ENCODE results near the gene FLT3LG.

The FLT3LG gene

GRCh38 chr19:49498475-49498874 lies 24.5 kb downstream of the FLT3LG start:
- no peak overlapping the region for H3K4me3 ChIP-seq (ENCODE audit: low read length)
- H3K9me3 ChIP-seq (ENCODE audit: control insufficient read depth, insufficient read depth, low read length) = no peaks in the 10 kb centered on the region
- H3K27me3 ChIP-seq (ENCODE audit: control insufficient read depth, insufficient read depth, low read length) = no peaks in the 10 kb centered on the region
- peaks cover 7% of the 10 kb centered on the region for H3K4me1 ChIP-seq (ENCODE audit: control insufficient read depth, insufficient read depth, low read length)
- DNase-seq (ENCODE audit: low read depth, low spot score) = no peak
- WGBS (ENCODE audit: insufficient coverage, insufficient read length) = no CpG with 5 or more reads among the region's 7 CpGs
- no peak overlapping the region for H3K27ac ChIP-seq (ENCODE audit: low read length)
- peaks cover 28% of the 10 kb centered on the region for H3K36me3 ChIP-seq (ENCODE audit: control insufficient read depth, insufficient read depth, low read length)

GRCh38 chr19:49499030-49499670 lies 25.1 kb downstream of the FLT3LG start:
- no peak overlapping the region for H3K4me3 ChIP-seq (ENCODE audit: low read length)
- no CpG with 5 or more reads among the region's 19 CpGs for WGBS (ENCODE audit: insufficient coverage, insufficient read length)
- H3K4me1 ChIP-seq (ENCODE audit: control insufficient read depth, insufficient read depth, low read length) = peaks cover 7% of the 10 kb centered on the region
- no peaks in the 10 kb centered on the region for H3K9me3 ChIP-seq (ENCODE audit: control insufficient read depth, insufficient read depth, low read length)
- no peak for DNase-seq (ENCODE audit: low read depth, low spot score)
- H3K27me3 ChIP-seq (ENCODE audit: control insufficient read depth, insufficient read depth, low read length) = no peaks in the 10 kb centered on the region
- peaks cover 28% of the 10 kb centered on the region for H3K36me3 ChIP-seq (ENCODE audit: control insufficient read depth, insufficient read depth, low read length)
- no peak overlapping the region for H3K27ac ChIP-seq (ENCODE audit: low read length)

- no CpG with 5 or more reads among the region's 14 CpGs for WGBS (ENCODE audit: insufficient coverage, insufficient read length)
- Histone ChIP-seq H3K4me1 (ENCODE audit: control insufficient read depth, insufficient read depth, low read length) (peaks cover 1% of the 10 kb centered on the region; the same call in 1 of the 2 replicates), H3K4me3 (ENCODE audit: low read length) (no peak overlapping the region), H3K27me3 (ENCODE audit: control insufficient read depth, insufficient read depth, low read length) (no peaks in the 10 kb centered on the region), H3K9me3 (ENCODE audit: control insufficient read depth, insufficient read depth, low read length) (no peaks in the 10 kb centered on the region), H3K36me3 (ENCODE audit: control insufficient read depth, insufficient read depth, low read length) (peaks cover 21% of the 10 kb centered on the region), H3K27ac (ENCODE audit: low read length) (no peak overlapping the region)
- DNase-seq (ENCODE audit: low read depth, low spot score) = no peak
Measured at GRCh38 chr19:49502866-49503581, 29.0 kb downstream of the FLT3LG start.

GRCh38 chr19:49503582-49503962 lies 29.6 kb downstream of the FLT3LG start:
- Histone ChIP-seq H3K4me1 (ENCODE audit: control insufficient read depth, insufficient read depth, low read length) (no peaks in the 10 kb centered on the region; the same call in 1 of the 2 replicates), H3K27me3 (ENCODE audit: control insufficient read depth, insufficient read depth, low read length) (no peaks in the 10 kb centered on the region), H3K27ac (ENCODE audit: low read length) (no peak overlapping the region), H3K9me3 (ENCODE audit: control insufficient read depth, insufficient read depth, low read length) (no peaks in the 10 kb centered on the region), H3K4me3 (ENCODE audit: low read length) (no peak overlapping the region), H3K36me3 (ENCODE audit: control insufficient read depth, insufficient read depth, low read length) (peaks cover 15% of the 10 kb centered on the region)
- no CpG with 5 or more reads among the region's 9 CpGs for whole genome bisulfite sequencing (ENCODE audit: insufficient coverage, insufficient read length)
- DNase-seq (ENCODE audit: low read depth, low spot score) = no peak

- no peaks in the 10 kb centered on the region for H3K36me3 ChIP-seq (ENCODE audit: control insufficient read depth, insufficient read depth, low read length)
- WGBS (ENCODE audit: insufficient coverage, insufficient read length) = no CpG with 5 or more reads among the region's 8 CpGs
- H3K4me1 ChIP-seq (ENCODE audit: control insufficient read depth, insufficient read depth, low read length) = no peaks in the 10 kb centered on the region
- H3K9me3 ChIP-seq (ENCODE audit: control insufficient read depth, insufficient read depth, low read length) = no peaks in the 10 kb centered on the region
- H3K27ac ChIP-seq (ENCODE audit: low read length) = no peak overlapping the region
- H3K27me3 ChIP-seq (ENCODE audit: control insufficient read depth, insufficient read depth, low read length) = no peaks in the 10 kb centered on the region
- DNase-seq (ENCODE audit: low read depth, low spot score) = no peak
- no peak overlapping the region for H3K4me3 ChIP-seq (ENCODE audit: low read length)
Measured at GRCh38 chr19:49506575-49507105, 32.6 kb downstream of the FLT3LG start.

GRCh38 chr19:49507803-49508494 lies 33.9 kb downstream of the FLT3LG start:
- DNase-seq (ENCODE audit: low read depth, low spot score) = no peak
- Histone ChIP-seq H3K4me3 (ENCODE audit: low read length) (no peak overlapping the region), H3K4me1 (ENCODE audit: control insufficient read depth, insufficient read depth, low read length) (0 out of 2 replicates have a peak, but pooled peaks cover 2% of the 10 kb centered on the region), H3K36me3 (ENCODE audit: control insufficient read depth, insufficient read depth, low read length) (no peaks in the 10 kb centered on the region), H3K27ac (ENCODE audit: low read length) (no peak overlapping the region), H3K27me3 (ENCODE audit: control insufficient read depth, insufficient read depth, low read length) (no peaks in the 10 kb centered on the region), H3K9me3 (ENCODE audit: control insufficient read depth, insufficient read depth, low read length) (no peaks in the 10 kb centered on the region)
- WGBS (ENCODE audit: insufficient coverage, insufficient read length) = no CpG with 5 or more reads among the region's 12 CpGs

- Histone ChIP-seq H3K36me3 (ENCODE audit: control insufficient read depth, insufficient read depth, low read length) (no peaks in the 10 kb centered on the region), H3K4me1 (ENCODE audit: control insufficient read depth, insufficient read depth, low read length) (peaks cover 4% of the 10 kb centered on the region; the same call in 1 of the 2 replicates), H3K27ac (ENCODE audit: low read length) (no peak overlapping the region), H3K4me3 (ENCODE audit: low read length) (peak overlapping the region; percentile 73), H3K9me3 (ENCODE audit: control insufficient read depth, insufficient read depth, low read length) (no peaks in the 10 kb centered on the region), H3K27me3 (ENCODE audit: control insufficient read depth, insufficient read depth, low read length) (no peaks in the 10 kb centered on the region)
- no CpG with 5 or more reads among the region's 50 CpGs for WGBS (ENCODE audit: insufficient coverage, insufficient read length)
- no peak for DNase-seq (ENCODE audit: low read depth, low spot score)
Measured at GRCh38 chr19:49512970-49513745, 39.1 kb downstream of the FLT3LG start.

- Histone ChIP-seq H3K27ac (ENCODE audit: low read length) (no peak overlapping the region), H3K4me1 (ENCODE audit: control insufficient read depth, insufficient read depth, low read length) (peaks cover 4% of the 10 kb centered on the region; the same call in 1 of the 2 replicates), H3K36me3 (ENCODE audit: control insufficient read depth, insufficient read depth, low read length) (no peaks in the 10 kb centered on the region), H3K4me3 (ENCODE audit: low read length) (peak overlapping the region; percentile 73; the same call in 1 of the 2 replicates), H3K27me3 (ENCODE audit: control insufficient read depth, insufficient read depth, low read length) (no peaks in the 10 kb centered on the region), H3K9me3 (ENCODE audit: control insufficient read depth, insufficient read depth, low read length) (no peaks in the 10 kb centered on the region)
- WGBS (ENCODE audit: insufficient coverage, insufficient read length) = no CpG with 5 or more reads among the region's 12 CpGs
- no peak for DNase-seq (ENCODE audit: low read depth, low spot score)
Measured at GRCh38 chr19:49513746-49514118, 39.7 kb downstream of the FLT3LG start.

GRCh38 chr19:49514151-49514550 lies 40.1 kb downstream of the FLT3LG start:
- Histone ChIP-seq H3K36me3 (ENCODE audit: control insufficient read depth, insufficient read depth, low read length) (no peaks in the 10 kb centered on the region), H3K4me1 (ENCODE audit: control insufficient read depth, insufficient read depth, low read length) (peaks cover 4% of the 10 kb centered on the region; the same call in 1 of the 2 replicates), H3K27ac (ENCODE audit: low read length) (no peak overlapping the region), H3K4me3 (ENCODE audit: low read length) (0 out of 2 replicates have a peak overlapping the region, but pooled peaks have one; percentile 13), H3K9me3 (ENCODE audit: control insufficient read depth, insufficient read depth, low read length) (no peaks in the 10 kb centered on the region), H3K27me3 (ENCODE audit: control insufficient read depth, insufficient read depth, low read length) (no peaks in the 10 kb centered on the region)
- WGBS (ENCODE audit: insufficient coverage, insufficient read length) = no CpG with 5 or more reads among the region's 21 CpGs
- no peak for DNase-seq (ENCODE audit: low read depth, low spot score)

GRCh38 chr19:49515767-49516166 lies 41.8 kb downstream of the FLT3LG start:
- DNase-seq (ENCODE audit: low read depth, low spot score) = no peak
- Histone ChIP-seq H3K4me1 (ENCODE audit: control insufficient read depth, insufficient read depth, low read length) (peaks cover 4% of the 10 kb centered on the region; the same call in 1 of the 2 replicates), H3K36me3 (ENCODE audit: control insufficient read depth, insufficient read depth, low read length) (no peaks in the 10 kb centered on the region), H3K9me3 (ENCODE audit: control insufficient read depth, insufficient read depth, low read length) (no peaks in the 10 kb centered on the region), H3K4me3 (ENCODE audit: low read length) (no peak overlapping the region), H3K27ac (ENCODE audit: low read length) (no peak overlapping the region), H3K27me3 (ENCODE audit: control insufficient read depth, insufficient read depth, low read length) (no peaks in the 10 kb centered on the region)
- WGBS (ENCODE audit: insufficient coverage, insufficient read length) = no CpG with 5 or more reads among the region's 4 CpGs

Data from iPS DF 6.9 (cell line).